ENCODE results near the gene PPP1R12B.
A peak's percentile ranks its signal among the peaks of the same experiment; 100 is the strongest.
"Not testable (repeated sequence)": the region's sequence is repeated elsewhere in the genome, so short reads cannot be mapped to it uniquely, and the experiment has no call there.

Gene PPP1R12B

DNA sequence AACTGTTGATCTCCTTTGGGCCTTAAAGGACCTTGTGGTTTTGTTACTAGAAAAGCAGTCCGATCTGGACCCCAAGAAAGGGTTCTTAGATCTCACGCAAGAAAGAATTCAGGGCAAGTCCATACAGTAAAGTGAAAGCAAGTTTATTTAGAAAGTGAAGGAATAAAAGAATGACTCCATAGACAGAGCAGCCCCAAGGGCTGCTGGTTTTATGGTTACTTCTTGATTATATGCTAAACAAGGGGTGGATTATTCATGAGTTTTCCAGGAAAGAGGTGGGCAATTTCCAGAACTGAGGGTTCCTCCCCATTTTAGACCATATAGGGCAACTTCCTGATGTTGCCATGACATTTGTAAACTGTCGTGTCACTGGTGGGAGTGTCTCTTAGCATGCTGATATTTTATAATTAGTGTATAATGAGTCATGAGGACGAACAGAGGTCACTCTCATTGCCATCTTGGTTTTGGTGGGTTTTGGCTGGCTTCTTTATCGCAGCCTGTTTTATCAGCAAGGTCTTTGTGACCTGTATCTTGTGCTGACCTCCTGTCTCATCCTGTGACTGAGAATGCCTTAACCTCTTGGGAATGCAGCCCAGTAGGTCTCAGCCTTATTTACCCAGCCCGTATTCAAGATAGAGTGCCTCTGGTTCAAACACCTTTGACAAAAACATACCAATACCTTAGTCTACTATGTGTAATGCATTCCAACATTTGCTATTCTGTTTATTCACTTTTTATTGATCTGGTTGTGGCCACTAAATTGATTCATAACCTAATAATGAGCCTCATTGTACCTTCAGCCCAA is 183.5 kb downstream of the PPP1R12B start:
- DNase-seq (ENCODE audit: low read depth): not testable (repeated sequence)

- DNase-seq (ENCODE audit: low read depth): peak; percentile 32
Measured at GRCh38 chr1:202539166-202539574, 190.7 kb downstream of the PPP1R12B start.

DNA sequence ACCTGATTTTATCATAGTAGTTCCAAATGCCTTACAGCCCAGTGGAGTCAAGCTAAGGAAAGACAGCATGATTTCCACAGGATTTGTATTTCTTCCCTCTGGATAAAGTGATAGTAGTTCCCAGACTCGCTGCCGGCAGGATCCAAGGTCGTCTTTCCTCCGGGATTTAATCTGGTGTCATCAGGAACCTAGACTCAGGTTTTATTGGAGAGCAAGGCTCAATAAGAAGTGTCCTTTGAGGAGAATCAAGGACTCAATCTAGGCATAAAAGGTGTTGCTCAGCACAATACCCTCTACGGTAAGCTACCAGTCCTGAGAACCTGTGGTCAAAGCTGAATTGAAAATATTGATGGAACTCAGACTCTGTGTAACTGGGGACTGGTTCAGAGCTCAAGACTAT is 191.1 kb downstream of the PPP1R12B start:
- DNase-seq (ENCODE audit: low read depth): not testable (repeated sequence)

GRCh38 chr1:202540014-202540413 is 191.5 kb downstream of the PPP1R12B start:
- no peak for DNase-seq (ENCODE audit: low read depth)

DNA sequence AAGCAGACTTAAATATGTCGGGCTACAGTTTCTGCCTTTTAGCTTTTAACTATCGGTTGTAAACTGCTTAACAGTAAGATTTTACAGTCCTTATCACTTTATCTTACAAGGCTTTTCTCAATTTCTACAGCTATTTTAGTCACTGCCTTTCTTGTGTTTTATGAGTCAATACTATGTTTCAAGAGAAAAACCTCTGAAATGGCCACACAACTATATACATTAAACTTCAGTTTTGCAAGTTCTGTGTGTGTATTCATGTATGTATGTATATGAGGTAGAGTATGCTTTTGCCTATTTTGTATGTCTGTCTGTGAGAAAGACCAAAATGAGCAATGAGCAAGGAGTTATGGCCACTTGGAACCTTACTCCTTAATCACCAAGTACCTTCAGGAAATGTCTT is 191.9 kb downstream of the PPP1R12B start:
- DNase-seq (ENCODE audit: low read depth): no peak

DNA sequence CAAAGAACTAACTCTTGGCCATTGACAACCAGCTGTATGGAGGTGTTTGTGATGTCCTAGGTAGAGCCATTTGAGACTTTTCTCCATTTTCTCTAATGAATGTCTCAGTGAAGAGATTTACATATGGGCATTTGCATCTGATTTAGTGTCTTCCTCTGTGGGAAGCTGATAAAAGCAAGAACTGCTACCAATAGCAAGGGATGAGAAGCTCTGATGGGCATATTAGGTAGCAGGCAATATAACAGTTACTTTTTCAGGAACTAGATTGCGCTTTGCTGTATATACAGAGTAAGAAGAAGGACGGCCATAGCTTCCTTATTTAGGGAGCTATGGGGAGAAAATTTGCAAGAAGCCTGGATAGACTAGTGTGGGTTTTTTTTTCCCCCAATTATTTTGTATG is 192.4 kb downstream of the PPP1R12B start:
- DNase-seq (ENCODE audit: low read depth): not testable (repeated sequence)

GRCh38 chr1:202542415-202542814 is 193.9 kb downstream of the PPP1R12B start:
- not testable (repeated sequence) for DNase-seq (ENCODE audit: low read depth)

DNA sequence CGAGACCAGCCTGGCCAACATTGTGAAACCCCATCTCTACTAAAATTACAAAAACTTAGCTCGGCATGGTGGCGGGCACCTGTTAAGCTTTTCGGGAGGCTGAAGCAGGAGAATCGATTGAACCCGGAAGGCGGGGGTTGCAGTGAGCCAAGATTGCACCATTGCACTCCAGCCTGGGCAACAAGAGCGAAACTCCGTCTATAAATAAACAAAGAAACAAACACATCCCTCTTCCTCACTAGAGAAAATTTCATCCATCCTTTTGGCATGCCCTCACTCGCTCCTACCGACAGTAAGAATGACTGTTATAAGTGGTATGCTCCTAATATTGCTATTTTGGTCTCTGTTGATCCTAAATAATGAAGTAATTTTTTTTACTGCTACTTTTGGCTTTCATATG is 195.0 kb downstream of the PPP1R12B start:
- peak; percentile 22 for DNase-seq (ENCODE audit: low read depth)

GRCh38 chr1:202544766-202545449 is 196.4 kb downstream of the PPP1R12B start:
- not testable (repeated sequence) for DNase-seq (ENCODE audit: low read depth)

GRCh38 chr1:202545647-202546303 is 197.3 kb downstream of the PPP1R12B start:
- DNase-seq (ENCODE audit: low read depth): not testable (repeated sequence)

DNA sequence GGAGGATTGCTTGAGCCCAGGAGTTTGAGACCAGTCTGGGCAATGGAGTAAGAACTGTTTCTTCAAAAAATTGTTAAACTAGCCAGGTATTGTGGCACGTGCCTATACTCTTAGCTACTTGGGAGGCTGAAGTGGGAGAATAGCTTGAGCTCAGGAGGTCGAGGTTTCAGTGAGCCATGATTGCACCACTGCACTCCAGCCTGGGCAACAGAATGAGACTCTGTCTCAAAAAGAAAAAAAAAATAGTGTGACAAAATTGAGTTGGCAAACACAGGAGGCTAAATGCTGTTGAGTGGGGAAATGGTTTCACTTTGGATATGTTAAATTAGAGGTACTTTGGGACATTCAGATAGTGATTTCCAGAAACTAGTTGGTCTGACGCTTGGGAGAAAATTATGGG is 197.9 kb downstream of the PPP1R12B start:
- not testable (repeated sequence) for DNase-seq (ENCODE audit: low read depth)

DNA sequence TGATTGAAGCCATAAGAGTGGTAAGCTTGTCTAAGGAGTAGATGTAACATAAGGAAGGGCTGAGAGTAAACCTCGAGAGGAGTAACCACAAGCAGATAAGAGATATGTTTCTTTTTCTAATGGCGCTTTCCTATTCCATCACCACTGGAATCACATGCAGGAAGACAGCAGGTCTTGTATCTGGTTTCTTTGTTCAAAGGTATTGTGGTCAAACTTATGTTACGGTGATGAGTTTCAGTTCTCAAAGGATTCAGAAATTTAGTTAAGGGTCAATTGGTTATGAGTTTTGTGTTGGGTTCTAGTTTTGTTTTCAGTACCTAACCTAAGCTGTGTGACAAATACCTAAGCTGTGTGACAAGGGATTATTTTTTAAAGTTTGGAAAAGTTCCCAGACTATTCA is 198.3 kb downstream of the PPP1R12B start:
- not testable (repeated sequence) for DNase-seq (ENCODE audit: low read depth)

DNA sequence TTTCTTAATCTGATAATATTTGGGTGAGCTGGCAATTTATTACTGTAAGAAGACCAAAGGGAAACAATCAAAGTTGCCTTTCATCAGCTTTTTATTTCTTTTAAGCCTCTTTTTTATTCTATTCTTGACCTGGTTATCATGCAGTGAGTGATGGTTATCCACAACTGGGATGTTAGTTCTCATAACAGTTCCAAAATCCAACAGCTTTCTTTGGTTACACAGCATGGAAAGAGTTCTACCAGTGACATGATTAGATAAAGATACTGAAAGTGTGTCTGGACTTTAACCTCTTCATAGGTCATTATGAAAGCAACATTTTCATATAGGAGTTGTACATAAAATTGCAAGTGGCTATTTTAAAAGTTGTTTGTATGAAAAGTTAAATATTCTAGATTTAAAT is 198.7 kb downstream of the PPP1R12B start:
- no peak for DNase-seq (ENCODE audit: low read depth)

DNA sequence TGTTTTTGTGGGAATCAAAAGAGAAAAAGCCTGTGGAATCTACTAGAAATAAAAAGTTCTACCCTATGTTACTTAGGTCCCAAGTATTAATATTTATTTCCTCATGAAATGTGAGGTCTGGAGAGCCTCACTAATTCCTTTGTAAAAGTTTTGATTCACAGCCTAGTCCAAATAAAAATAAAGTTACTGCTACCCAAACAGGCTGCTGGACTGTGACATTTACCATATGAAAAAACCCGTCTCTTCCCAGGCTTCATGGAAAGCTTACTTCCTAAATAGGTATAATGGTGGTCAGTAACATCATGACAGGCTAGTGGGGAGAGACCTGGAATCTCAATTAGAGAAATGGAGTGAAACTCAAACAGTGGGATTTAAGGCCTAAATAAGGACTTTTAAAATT is 201.6 kb downstream of the PPP1R12B start:
- not testable (repeated sequence) for DNase-seq (ENCODE audit: low read depth)

GRCh38 chr1:202551683-202552082 is 203.2 kb downstream of the PPP1R12B start:
- no peak for DNase-seq (ENCODE audit: low read depth)

GRCh38 chr1:202552615-202553014 is 204.1 kb downstream of the PPP1R12B start:
- DNase-seq (ENCODE audit: low read depth): not testable (repeated sequence)

GRCh38 chr1:202553078-202553477 is 204.6 kb downstream of the PPP1R12B start:
- not testable (repeated sequence) for DNase-seq (ENCODE audit: low read depth)

DNA sequence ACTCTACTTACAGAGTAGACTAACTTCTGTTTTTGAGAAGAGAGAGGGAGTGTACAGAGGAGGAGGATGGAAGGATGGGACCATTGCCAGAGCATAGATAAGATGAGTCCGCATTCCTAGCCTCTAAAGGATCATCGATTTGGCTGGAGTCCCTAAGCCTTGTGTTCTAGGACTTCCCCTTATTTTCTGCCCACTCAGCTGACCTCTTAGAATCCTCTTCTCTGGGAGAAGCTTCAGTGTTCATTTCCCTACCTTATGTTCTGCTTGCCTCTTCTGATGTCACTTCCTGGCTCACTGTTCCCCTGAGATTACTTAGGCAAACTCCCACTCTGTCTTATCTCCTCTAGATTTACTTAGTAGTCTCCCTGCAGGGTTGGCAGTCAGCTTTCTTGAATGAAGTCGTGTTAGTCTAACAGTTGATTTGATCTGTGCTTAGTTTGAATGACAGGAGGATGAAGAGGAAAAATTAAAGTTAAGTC is 205.1 kb downstream of the PPP1R12B start:
- DNase-seq (ENCODE audit: low read depth): no peak

DNA sequence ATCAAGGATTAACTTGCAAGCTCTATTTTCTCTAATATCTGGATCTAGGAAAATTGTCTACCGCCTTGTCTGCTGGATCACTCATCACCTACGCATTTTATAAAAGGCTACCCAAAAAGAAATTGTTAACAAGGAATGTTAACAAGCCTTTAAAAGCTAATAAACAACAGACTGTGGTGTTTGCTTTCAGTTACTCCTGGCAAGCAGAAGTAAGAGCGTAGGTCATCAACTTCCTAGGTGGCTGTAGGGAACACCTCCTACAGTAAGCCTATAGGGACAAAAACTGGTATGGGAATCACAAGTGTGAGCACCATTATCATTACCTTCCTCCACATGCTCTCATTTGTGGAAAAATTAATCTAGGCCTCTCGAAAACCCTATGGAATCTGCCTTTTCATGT is 206.1 kb downstream of the PPP1R12B start:
- DNase-seq (ENCODE audit: low read depth): not testable (repeated sequence)

- not testable (repeated sequence) for DNase-seq (ENCODE audit: low read depth)
Measured at GRCh38 chr1:202556037-202556436, 207.5 kb downstream of the PPP1R12B start.

- not testable (repeated sequence) for DNase-seq (ENCODE audit: low read depth)
Measured at GRCh38 chr1:202557662-202558061, 209.2 kb downstream of the PPP1R12B start.

GRCh38 chr1:202561240-202561639 is 212.7 kb downstream of the PPP1R12B start:
- DNase-seq (ENCODE audit: low read depth): no peak

All from GM04504 (cell line).